Chondrocyte (in vitro differentiated cells): ENCODE measurements around the gene CLEC2L. TPM values are rescaled to one million over a fixed set of nuclear protein-coding genes. Genes with fewer than 3 reads are reported as not detected.

ENCODE experiments used
- DNase-seq: peaks from one replicate; pipeline ENCODE4 v3.0.0; 2021; ENCODE audit warnings: mixed read lengths, low spot score
- H3K27ac Mint-ChIP-seq: one replicate; pipeline ENCODE4 v1.8.0; 2021; ENCODE audit warnings: mild to moderate bottlenecking, moderate library complexity, mixed read lengths; ENCODE audit not compliant: unreplicated experiment
- H3K27me3 Mint-ChIP-seq: 2 replicates; pipeline ENCODE4 v1.8.0; 2021; ENCODE audit warnings: low read depth, mixed read lengths
- H3K36me3 Mint-ChIP-seq: 2 replicates; pipeline ENCODE4 v1.8.0; 2021; ENCODE audit warnings: low read depth, mixed read lengths
- H3K4me1 Mint-ChIP-seq: 2 replicates; pipeline ENCODE4 v1.8.0; 2021; ENCODE audit warnings: low read depth, mild to moderate bottlenecking, mixed read lengths
- H3K4me3 Mint-ChIP-seq: one replicate; pipeline ENCODE4 v1.8.0; 2021; ENCODE audit warnings: mild to moderate bottlenecking, moderate library complexity, mixed read lengths; ENCODE audit not compliant: unreplicated experiment
- H3K9me3 Mint-ChIP-seq: 2 replicates; pipeline ENCODE4 v1.8.0; 2021; ENCODE audit warnings: low read depth, mixed read lengths
- total RNA-seq: library from RNA; stranded (reverse); gene quantifications from 3 replicates; pipeline ENCODE4 v1.2.1, GENCODE V29; 2021
- TF ChIP-seq, protein P1 (sequence below): fragments of 200-600 bp; sonication (generic); IDR thresholded peaks from 2 replicates; pipeline ENCODE4 v1.5.0; 2021; ENCODE audit warnings: antibody characterized with exemption, mild to moderate bottlenecking, moderate library complexity

The CLEC2L gene
- total RNA-seq, 1 donor from 2014 or later: not detected

DNA sequence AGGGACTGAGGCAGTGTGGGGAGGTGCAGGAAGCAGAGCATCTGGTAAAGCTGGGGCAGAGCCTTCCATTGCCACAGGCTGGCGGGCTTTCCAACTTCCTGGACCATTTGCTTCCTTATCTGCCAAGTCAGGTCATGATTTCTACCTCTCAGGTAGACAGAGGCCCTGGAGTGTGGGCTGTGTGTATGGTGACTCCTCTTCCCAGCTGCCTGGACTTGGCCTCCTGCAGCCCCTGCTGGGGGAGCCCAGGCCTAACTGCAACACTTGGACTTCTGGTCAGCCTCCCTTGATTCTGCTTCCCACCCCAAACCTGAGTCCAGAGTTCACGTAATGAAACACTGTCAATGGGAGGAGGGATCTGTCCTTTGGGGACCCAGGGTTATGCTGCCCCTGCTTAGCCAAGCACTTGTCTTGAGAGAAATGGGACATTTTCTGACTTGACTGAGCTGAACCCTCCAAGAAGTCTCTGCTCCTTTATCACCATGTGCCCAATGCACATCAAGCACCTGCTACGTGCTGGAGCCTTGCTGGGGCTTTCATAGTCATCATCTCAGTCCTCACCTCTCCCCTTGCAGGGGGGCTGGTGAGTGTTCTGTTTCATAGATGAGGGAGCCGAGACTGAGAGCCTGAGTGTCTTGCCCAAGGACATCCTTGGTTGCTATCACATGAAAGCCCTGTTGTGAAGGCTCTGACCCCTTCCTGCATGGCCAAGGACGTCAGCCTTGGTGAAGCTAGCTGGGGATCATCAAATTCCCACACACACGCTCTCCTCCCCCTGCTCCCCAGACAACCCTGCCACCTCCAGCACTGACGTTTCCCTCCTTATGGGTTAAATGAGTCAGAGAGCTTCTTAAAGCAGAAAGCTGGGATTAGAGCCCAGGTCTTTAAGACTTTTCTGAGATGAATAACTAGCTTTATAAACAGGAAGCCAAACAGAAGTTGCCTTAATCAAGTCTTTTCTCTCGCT is 3.4 kb downstream of the CLEC2L start:
- Mint-ChIP-seq H3K4me1 (peaks cover 8% of the 10 kb centered on the region), H3K27me3 (peaks cover 24% of the 10 kb centered on the region), H3K9me3 (peaks cover 2% of the 10 kb centered on the region), H3K36me3 (peaks cover 4% of the 10 kb centered on the region), H3K4me3 (no peak overlapping the region), H3K27ac (no peak overlapping the region)
- DNase-seq: no peak
- TF ChIP-seq, protein P1, sequence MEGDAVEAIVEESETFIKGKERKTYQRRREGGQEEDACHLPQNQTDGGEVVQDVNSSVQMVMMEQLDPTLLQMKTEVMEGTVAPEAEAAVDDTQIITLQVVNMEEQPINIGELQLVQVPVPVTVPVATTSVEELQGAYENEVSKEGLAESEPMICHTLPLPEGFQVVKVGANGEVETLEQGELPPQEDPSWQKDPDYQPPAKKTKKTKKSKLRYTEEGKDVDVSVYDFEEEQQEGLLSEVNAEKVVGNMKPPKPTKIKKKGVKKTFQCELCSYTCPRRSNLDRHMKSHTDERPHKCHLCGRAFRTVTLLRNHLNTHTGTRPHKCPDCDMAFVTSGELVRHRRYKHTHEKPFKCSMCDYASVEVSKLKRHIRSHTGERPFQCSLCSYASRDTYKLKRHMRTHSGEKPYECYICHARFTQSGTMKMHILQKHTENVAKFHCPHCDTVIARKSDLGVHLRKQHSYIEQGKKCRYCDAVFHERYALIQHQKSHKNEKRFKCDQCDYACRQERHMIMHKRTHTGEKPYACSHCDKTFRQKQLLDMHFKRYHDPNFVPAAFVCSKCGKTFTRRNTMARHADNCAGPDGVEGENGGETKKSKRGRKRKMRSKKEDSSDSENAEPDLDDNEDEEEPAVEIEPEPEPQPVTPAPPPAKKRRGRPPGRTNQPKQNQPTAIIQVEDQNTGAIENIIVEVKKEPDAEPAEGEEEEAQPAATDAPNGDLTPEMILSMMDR: no peak

GRCh38 chr7:139531094-139531493 is 7.6 kb downstream of the CLEC2L start:
- TF ChIP-seq, protein P1: no peak
- H3K4me3 Mint-ChIP-seq: no peak overlapping the region
- peaks cover 2% of the 10 kb centered on the region for H3K36me3 Mint-ChIP-seq
- no peak for DNase-seq
- H3K27ac Mint-ChIP-seq: no peak overlapping the region
- H3K27me3 Mint-ChIP-seq: peaks cover 24% of the 10 kb centered on the region
- H3K9me3 Mint-ChIP-seq: peaks cover 2% of the 10 kb centered on the region
- H3K4me1 Mint-ChIP-seq: peaks cover 5% of the 10 kb centered on the region

DNA sequence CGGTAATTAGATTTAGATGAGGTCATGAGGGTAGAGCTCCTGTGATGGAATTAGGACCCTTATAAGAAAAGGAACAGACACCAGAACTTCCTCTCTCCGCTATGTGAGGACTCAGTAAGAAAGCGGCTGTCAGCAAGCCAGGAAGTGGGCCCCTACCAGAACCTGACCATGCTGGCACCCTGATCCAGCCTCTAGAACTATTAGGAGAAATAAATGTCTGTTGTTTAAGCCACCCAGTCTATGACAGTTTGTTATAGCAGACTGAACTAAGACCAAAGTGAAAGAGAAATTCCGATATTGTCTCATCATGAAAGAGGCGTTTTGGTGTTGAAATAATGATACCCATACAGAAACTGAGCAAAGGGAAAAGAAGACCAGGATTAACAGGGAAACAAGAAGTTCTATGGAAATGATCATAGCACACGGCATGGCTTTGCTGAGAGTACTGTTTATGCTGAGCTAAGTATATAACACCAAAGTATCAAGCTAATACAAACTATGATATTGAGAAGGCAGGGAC is 9.2 kb downstream of the CLEC2L start:
- H3K27me3 Mint-ChIP-seq: peaks cover 26% of the 10 kb centered on the region
- H3K27ac Mint-ChIP-seq: no peak overlapping the region
- peaks cover 2% of the 10 kb centered on the region for H3K36me3 Mint-ChIP-seq
- TF ChIP-seq, protein P1: no peak
- DNase-seq: no peak
- H3K9me3 Mint-ChIP-seq: peaks cover 2% of the 10 kb centered on the region
- no peaks in the 10 kb centered on the region for H3K4me1 Mint-ChIP-seq
- no peak overlapping the region for H3K4me3 Mint-ChIP-seq

- no peak for DNase-seq
- no peak overlapping the region for H3K27ac Mint-ChIP-seq
- TF ChIP-seq, protein P1: no peak
- H3K27me3 Mint-ChIP-seq: peaks cover 23% of the 10 kb centered on the region
- H3K4me3 Mint-ChIP-seq: no peak overlapping the region
- peaks cover 2% of the 10 kb centered on the region for H3K9me3 Mint-ChIP-seq
- H3K36me3 Mint-ChIP-seq: peaks cover 2% of the 10 kb centered on the region
- H3K4me1 Mint-ChIP-seq: no peaks in the 10 kb centered on the region
These were observed 10.6 kb downstream of the CLEC2L start for GRCh38 chr7:139534096-139534495.

- Mint-ChIP-seq H3K4me3 (no peak overlapping the region), H3K4me1 (no peaks in the 10 kb centered on the region), H3K27ac (no peak overlapping the region), H3K36me3 (peaks cover 2% of the 10 kb centered on the region), H3K27me3 (peaks cover 26% of the 10 kb centered on the region), H3K9me3 (peaks cover 2% of the 10 kb centered on the region)
- no peak for DNase-seq
- TF ChIP-seq, protein P1: no peak
These were observed 11.6 kb downstream of the CLEC2L start for GRCh38 chr7:139534966-139535651.
